NCI-H2107 treated with DMSO at 0.1 percent for 48 hours (cell line): Measurements from ENCODE around the gene CALN1.
"Not testable (repeated sequence)": the region's sequence is repeated elsewhere in the genome, so short reads cannot be mapped to it uniquely, and the experiment has no call there.

ENCODE experiments used
- DNase-seq: peaks from one replicate; lab custom pipeline; 2025; ENCODE audit not compliant: unreplicated experiment; lab: John Stamatoyannopoulos, UW

The CALN1 gene

GRCh38 chr7:71991586-71991985, 420.6 kb downstream of the CALN1 start:
- no peak for DNase-seq

DNA sequence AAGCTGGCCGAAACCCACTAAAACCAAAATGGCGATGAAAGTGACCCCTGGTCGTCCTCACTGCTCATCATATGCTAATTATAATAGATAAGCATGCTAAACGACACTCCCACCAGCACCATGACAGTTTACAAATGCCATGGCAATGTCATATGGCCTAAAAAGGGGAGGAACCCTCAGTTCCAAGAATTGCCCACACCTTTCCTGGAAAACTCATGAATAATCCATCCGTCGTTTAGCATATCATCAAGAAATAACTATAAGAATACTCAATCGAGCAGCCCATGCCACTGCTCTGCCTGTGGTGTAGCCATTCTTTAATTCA, 422.0 kb downstream of the CALN1 start:
- DNase-seq: no peak

- no peak for DNase-seq
Measured at GRCh38 chr7:71988201-71988600, 423.9 kb downstream of the CALN1 start.

- no peak for DNase-seq
Measured at GRCh38 chr7:71987200-71987767, 424.9 kb downstream of the CALN1 start.

GRCh38 chr7:71984348-71984747, 427.8 kb downstream of the CALN1 start:
- DNase-seq: no peak

DNA sequence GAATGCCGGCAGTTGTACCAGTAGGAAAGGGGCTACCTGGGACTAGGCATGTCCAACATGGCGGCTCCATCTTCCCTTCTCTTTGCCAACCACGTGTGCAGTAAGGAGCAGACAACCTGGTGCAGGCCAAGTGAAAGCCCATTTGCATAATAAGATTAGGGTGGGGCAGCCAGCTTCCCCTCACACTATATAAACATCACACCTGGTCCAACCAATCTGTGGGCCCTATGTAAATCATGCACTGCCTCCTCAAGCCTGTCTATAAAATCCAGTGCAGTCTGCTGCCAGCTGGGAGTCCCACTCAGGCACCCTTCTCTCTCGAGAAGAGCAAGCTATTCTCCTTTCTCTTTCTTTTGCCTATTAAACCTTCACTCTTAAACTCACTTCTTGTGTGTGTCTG, 429.3 kb downstream of the CALN1 start:
- no peak for DNase-seq

- DNase-seq: no peak
Measured at GRCh38 chr7:71976645-71977044, 435.5 kb downstream of the CALN1 start.

- no peak for DNase-seq
Measured at GRCh38 chr7:71974611-71975010, 437.5 kb downstream of the CALN1 start.

- no peak for DNase-seq
Measured at GRCh38 chr7:71972534-71972933, 439.6 kb downstream of the CALN1 start.

- no peak for DNase-seq
Measured at GRCh38 chr7:71970725-71971124, 441.4 kb downstream of the CALN1 start.

DNA sequence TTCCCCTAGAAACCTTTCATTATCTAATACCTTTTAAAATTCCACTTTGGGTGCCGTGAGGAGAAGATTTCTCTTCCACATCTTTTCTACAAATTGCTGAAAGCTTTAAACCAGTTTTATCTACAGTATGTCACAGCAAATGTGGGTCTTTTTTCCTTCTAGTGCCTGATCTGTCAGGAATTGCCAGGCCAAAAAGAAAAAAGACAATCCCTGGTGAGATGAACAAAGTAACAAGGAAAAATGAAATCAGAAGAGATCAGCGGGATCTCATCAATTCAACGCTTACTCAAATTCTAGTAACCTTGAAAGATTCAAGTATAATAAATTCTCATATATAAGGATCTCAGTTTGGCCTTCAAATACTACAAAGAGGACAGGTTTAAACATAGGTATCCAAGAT, 449.5 kb downstream of the CALN1 start:
- no peak for DNase-seq

GRCh38 chr7:71961283-71961682, 450.9 kb downstream of the CALN1 start:
- DNase-seq: no peak

GRCh38 chr7:71942115-71942514, 470.0 kb downstream of the CALN1 start:
- no peak for DNase-seq

DNA sequence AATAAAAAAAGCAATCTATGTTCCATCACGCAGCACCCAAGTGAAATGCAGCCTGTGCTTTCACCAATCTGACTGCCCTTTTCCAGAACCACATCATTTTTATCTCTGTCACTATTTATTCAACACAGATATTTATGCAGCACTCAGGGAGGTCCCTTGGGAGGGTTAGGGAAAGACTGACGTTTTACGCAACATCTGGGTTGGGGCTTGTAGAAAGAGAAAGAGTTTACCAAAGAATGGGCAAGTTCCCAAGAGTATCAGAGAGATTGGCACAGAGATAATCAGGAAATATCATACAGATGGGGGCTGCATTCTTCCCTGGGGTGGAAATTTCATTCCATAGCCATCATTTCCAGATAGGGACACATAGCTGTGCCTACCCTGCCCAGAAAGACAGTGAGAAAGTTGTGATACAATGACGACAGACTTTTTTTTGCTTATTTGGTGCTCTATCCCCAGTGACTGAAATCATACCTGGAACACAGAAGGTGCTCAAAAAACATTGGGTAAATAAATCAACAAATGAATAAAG, 474.2 kb downstream of the CALN1 start:
- no peak for DNase-seq

DNA sequence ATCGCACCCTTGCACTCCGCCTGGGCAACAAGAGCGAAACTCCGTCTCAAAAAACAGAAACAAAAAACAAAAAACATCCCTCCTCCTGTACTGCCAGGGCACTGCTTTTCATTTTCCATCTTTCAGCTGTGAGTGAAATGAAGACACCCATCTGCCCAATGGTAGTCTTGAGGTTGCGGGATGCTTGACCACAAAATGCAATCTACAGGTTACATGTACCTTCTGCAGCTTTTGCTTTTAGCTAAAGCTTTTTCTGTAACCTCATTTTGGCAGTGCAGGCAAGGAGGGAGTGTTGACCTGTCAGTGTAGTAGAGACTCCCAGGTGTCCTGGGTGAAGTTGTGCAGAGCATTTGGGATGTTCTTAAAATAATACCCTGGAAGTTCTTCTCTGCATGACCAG, 476.5 kb downstream of the CALN1 start:
- DNase-seq: no peak

DNA sequence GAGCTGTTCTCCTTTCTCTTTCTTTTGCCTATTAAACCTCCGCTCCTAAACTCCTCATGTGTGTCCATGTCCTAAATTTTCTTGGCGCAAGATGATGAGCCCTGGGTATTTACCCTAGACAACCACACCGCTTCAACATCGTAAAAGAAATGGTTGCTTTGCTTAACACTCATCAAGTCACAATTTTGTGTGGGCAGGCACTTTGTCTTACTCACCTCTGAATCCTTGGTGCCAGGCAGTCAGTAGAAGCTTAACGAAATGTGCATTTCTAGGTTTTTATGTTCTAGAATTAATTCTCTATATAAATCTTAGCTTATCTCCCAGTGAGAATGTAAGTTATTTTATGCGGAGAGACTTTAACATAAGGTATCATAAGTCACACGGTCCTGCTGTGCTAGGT, 478.7 kb downstream of the CALN1 start:
- no peak for DNase-seq

DNA sequence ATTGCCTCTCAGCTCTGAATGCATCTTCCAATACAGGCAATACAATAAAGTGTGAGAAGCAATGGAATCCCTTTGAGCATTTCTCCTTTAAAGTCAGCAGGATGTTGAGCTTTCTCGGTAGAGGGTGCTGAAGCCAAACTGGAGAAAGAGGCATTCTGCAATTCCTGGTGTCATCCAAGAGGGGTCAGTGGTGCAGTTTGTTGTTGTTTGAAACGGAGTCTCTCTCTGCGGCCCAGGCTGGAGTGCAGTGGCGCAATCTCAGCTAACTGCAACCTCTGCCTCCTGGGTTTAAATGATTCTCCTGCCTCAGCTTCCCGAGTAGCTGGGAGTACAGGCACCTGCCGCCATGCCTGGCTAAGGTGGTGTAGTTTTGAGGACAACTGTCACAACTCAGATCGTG, 486.5 kb downstream of the CALN1 start:
- DNase-seq: no peak

- DNase-seq: not testable (repeated sequence)
Measured at GRCh38 chr7:71914204-71914603, 497.9 kb downstream of the CALN1 start.

DNA sequence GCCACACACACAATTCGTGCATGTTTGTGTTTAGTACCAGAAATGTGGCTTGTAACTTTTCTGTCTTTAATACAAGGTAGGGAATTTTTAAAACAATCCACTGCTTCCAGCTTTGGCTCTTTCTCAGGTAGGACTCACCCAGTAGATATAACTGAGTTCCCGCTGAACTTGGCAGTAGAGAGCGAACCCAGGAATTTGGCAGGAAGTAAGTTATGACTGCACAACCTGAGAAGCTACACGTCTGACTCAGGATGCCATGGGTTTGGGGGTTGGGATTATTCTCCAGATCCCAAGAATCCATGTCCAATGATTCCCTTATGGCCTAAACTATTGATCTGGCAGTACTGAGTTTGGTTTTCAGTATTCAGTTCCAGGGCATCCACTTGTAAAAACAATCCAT, 499.7 kb downstream of the CALN1 start:
- no peak for DNase-seq

GRCh38 chr7:71911051-71911450, 501.1 kb downstream of the CALN1 start:
- DNase-seq: no peak

DNA sequence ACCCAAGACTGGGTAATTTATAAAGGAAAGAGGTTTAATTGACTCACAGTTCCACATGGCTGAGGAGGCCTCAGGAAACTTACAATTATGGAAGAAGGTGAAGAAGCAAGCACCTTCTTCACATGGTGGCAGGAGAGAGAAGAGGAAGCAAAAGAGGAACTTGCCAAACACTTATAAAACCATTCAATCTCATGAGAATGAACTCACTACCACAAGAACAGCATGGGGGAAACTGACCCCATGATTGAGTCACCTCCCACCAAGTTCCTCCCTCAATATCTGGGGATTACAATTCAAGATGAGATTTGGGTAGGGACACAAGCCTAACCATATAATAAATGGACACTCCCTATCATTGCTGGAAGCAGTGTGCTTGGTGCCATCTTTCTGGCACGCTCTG, 506.3 kb downstream of the CALN1 start:
- DNase-seq: no peak

DNA sequence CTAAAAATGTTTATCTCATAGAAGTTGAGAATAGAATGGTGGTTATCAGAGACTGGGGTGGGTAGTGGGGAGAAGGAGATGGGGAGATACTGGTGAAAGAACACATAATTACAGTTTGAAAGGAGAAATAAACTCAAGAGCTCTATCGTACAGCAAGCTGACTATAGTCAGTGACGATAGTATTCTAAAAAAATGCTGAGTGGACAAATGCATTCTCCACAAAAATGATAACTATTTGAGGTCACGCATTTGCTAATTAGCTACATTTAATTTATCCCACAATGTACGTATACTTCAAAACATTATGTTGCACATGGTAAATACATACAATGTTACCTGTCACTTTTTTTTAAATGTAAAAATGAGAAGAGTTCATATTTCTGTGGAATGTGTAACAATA, 507.7 kb downstream of the CALN1 start:
- no peak for DNase-seq

DNA sequence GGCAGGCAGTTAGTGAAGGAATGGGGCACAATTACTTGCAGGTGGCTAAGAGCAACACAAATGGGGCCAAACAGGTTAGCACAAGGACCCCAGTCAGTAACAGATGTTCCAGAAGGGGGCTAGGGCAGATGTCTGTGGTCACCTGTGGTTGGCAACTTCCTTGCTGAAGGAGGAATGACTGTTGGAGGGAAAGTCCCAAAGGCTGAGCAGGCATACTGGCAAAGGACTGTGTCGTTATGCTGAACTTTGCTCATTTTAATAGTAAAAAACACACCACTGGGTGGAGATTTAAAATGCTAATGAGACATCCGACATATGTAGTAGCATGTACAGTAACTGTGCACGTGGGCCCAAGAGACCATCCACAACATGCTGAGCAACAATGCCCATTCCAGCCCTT, 511.6 kb downstream of the CALN1 start:
- no peak for DNase-seq

DNA sequence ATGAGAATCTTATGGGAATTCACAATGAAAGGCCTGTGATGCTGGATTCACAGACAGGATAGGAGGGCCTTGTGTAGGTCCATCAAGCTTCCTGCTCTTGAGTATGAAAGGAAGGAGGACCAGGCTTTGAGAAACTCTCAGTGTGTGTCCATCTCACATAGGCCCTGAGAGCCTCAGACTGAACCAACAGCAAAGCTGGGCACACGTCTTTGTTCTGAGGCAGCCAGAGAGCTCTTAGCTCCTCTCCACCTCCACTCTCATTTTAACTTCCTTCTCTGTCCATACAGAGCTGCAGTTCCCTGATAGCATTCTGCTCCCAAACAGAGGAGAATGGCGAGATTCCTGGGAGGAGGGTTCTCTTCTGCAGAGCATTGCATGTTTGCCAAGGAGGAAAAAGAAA, 515.6 kb downstream of the CALN1 start:
- no peak for DNase-seq
